Loucy (cell line): ENCODE results near the gene SASH1.

Experiments
- EZH2phosphoT487 ChIP-seq: fragments of 200-600 bp; IDR thresholded peaks from 2 replicates; pipeline ENCODE4 v1.6.1; 2018; ENCODE audit warnings: antibody characterized with exemption, mild to moderate bottlenecking, moderate library complexity, borderline replicate concordance
- TF ChIP-seq, protein P1 (sequence below): fragments of 200-600 bp; sonication (generic); conservative IDR thresholded peaks from 2 replicates; pipeline ENCODE4 v1.5.1; 2014; ENCODE audit warnings: mild to moderate bottlenecking, antibody characterized with exemption, low read length

DNA sequence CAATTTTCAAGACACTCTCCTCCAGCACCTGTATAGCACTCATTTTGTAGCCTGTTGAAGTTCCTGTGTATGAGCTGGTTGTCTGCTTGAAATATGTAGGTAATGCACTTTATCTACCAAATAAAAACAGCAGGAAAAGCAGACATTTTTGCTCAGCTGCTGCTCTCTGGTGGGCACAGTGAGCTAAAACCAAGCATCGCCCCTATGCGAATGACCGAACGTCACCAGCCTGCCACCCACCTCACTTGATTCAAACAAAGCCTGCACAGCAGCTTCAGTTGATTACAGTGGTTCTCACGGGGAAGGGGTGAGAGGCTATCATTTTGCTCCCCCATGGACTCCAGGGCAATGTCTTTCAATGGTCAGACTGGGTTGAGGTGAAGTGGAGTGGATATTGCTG lies 185.7 kb downstream of the SASH1 start:
- TF ChIP-seq, protein P1, sequence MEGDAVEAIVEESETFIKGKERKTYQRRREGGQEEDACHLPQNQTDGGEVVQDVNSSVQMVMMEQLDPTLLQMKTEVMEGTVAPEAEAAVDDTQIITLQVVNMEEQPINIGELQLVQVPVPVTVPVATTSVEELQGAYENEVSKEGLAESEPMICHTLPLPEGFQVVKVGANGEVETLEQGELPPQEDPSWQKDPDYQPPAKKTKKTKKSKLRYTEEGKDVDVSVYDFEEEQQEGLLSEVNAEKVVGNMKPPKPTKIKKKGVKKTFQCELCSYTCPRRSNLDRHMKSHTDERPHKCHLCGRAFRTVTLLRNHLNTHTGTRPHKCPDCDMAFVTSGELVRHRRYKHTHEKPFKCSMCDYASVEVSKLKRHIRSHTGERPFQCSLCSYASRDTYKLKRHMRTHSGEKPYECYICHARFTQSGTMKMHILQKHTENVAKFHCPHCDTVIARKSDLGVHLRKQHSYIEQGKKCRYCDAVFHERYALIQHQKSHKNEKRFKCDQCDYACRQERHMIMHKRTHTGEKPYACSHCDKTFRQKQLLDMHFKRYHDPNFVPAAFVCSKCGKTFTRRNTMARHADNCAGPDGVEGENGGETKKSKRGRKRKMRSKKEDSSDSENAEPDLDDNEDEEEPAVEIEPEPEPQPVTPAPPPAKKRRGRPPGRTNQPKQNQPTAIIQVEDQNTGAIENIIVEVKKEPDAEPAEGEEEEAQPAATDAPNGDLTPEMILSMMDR: peak; percentile 62
- no peak for TF ChIP-seq EZH2phosphoT487
